NCI-H1436 treated with DMSO at 0.1 percent for 48 hours (cell line): ENCODE results near the gene OR2T34.
"Not testable (repeated sequence)": the region's sequence is repeated elsewhere in the genome, so short reads cannot be mapped to it uniquely, and the experiment has no call there.

Source experiments
- DNase-seq: peaks from one replicate; lab custom pipeline; 2025; lab: John Stamatoyannopoulos, UW

OR2T34 gene

DNA sequence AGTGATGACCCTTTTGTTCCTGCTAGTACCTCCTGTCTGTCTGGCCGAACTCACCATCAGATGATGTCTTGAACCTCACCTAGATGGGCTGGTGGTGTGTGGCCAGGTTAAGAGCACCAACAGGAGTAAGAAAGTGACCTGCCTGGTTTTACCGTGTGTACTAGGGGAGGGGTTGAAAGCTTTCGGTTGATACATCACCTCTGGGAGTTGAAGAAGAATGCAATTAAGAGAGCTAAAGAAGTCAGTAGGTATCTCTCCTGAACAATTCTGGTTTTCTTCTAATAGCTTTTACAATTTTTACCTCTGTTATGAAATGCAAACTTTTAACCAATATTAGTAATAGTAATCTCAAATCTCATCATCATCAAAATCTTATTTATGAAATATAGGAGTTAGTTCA lies 11.9 kb downstream of the OR2T34 start, which contains the start of gene OR2T29:
Gene OR2T29 (minus strand): TSS at position 101 of the 400 bp plus-strand sequence. CDS start 3,281 bp downstream, outside the sequence.
- not testable (repeated sequence) for DNase-seq

GRCh38 chr1:248551027-248551426 lies 23.5 kb downstream of the OR2T34 start:
- not testable (repeated sequence) for DNase-seq

DNA sequence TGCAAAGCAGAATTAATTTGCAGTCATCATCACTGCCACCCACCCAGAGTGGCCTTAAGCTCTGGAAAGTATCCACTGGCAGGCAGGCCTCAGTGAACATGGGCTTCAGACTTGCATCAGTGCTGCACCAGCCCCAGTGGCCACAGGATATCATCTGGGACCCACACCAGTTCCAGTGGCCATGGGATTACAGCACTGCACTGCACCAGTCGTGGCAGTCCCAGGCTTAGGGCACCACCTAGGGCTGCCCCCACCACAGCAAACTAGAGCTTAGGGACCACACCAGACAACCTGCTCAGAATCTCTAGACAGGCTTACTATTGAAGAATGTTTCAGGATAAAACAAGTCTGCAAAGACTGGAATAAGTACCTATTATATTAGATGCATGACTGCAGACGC lies 27.2 kb downstream of the OR2T34 start:
- DNase-seq = not testable (repeated sequence)

GRCh38 chr1:248537449-248537848 lies 37.1 kb downstream of the OR2T34 start:
- DNase-seq = not testable (repeated sequence)
